GM21423 (cell line): Measurements from ENCODE around the gene TMPRSS7.

Experiments
- ATAC-seq: cut with Tn5 transposase; IDR thresholded peaks from one replicate; pipeline ENCODE4 v1.9.1; 2021; ENCODE audit warnings: mild to moderate bottlenecking, moderate library complexity; ENCODE audit not compliant: unreplicated experiment

The TMPRSS7 gene

GRCh38 chr3:112092496-112093179, 58.1 kb downstream of the TMPRSS7 start:
- ATAC-seq = peak; percentile 50

DNA sequence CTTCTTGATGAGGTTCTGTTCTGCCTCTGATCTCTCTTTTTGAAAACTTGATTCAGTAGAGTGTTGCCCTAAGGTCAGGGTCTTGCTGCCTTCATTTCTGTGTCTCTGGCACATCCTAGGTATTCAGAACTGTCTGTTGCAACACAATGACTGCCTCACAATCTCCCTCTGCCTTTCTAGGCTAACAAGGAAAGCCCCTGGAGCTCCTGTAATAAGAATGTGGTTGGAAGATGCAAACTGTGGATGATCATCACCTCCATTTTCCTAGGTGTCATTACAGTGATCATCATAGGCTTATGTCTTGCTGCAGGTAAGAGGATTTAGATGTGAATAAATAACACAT, 58.6 kb downstream of the TMPRSS7 start:
- ATAC-seq = no peak

GRCh38 chr3:112095731-112096130, 61.2 kb downstream of the TMPRSS7 start:
- ATAC-seq = no peak

- no peak for ATAC-seq
Observed at GRCh38 chr3:112096176-112096575, 61.6 kb downstream of the TMPRSS7 start.

GRCh38 chr3:112097378-112097777, 62.8 kb downstream of the TMPRSS7 start:
- ATAC-seq = no peak

GRCh38 chr3:112101916-112102315, 67.4 kb downstream of the TMPRSS7 start:
- no peak for ATAC-seq

- no peak for ATAC-seq
Observed at GRCh38 chr3:112104774-112105173, 70.2 kb downstream of the TMPRSS7 start.

DNA sequence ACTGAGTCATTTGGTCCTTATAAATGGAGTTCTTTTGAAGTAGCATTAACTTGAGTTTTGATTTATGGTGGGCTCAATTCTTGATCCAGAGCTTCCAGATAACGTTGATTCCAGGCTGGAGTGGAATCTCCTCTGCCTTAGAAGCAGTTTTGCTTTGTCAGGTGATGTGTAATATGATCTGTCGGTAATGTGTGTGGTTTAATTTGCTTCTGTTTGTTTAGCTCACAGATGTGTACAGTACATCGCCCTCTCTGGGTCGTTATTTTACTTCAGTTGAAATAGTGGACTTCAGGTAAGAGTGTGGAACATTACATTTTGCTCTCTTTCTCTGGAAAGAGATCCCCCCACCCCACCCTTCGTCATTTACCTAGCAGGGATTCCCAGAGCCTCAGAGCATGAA, 74.8 kb downstream of the TMPRSS7 start:
- ATAC-seq = no peak

DNA sequence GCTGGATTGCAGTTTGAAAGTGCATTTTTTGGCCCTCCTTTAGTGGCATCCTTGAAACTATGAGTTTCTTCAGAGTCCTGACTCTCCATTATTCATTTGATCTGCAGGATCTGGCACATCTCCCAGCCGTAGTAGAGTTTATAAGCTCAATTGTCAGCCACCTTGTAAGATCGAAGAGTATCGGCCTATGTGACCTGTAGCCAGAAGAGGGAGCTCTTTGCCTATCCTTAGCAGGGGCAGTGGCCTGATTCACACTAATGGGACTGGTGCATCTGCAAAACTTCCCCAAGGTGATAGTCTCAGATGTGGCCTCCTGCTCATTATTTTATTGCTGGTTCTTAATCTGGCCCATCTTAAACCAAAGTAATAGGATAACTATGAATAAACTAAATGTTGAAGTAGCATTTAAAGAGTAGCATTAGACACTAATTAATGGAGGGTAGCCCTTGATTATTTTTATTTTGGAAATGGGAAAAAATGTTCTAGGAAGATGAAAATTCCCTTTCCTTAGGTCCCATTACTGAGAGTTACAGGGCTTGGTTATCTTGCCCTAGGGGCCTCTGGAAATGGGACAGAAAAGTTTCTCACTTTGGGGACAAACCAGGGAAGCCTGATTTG, 77.4 kb downstream of the TMPRSS7 start:
- peak; percentile 52 for ATAC-seq

DNA sequence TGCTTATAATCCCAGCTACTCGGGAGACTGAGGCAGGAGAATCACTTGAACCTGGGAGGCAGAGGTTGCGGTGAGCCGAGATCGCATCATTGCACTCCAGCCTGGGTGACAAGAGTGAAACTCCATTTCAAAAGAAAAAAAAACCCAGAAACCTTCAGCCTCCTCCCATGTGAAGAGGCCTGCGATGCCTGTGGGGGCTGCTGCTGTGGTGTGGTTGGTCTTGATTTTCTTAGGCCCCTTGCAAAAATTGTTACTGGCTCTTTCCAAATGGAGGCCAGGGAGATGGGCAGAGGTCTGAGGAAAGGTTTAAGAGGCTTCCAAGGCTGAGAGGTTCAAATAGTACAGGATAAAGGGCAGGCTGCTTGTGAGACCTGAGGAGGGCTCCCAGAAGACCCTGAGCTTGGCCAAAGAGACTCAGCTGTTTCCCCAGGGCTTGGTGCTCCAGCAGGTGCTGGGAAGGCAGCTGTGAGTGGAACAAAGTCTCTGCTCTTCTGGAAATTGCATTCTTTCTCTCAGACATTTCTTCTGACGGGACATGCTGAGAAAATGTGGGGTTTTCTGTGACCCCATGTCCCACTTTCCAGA, 80.1 kb downstream of the TMPRSS7 start:
- ATAC-seq = no peak

DNA sequence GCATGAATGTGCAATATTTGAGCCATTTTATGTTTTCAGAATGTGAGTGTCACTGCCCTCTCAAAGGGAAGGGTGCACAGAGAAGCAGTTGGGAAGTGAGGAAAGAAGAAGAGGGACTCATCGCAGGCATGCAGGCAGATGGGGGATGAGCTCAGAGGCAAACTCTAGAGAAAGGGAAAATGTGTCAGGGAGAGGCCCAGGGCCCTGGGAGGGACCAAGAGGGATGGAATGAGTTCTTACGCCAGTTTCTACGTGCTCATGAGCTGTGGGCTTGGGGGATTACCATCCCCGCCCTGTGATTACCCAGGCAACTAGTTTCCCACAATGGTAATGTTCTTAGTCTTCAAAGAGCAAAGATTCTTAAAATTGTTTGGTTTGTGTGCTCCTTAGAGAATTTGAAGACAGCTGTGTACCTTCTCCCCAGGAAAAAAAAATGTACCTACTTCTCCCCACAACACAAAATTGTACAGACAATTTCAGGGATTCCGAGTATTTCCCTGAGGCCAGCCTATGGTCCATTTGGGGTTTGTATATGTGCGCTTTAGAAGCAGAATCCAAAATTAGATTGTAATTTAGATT, 80.7 kb downstream of the TMPRSS7 start:
- peak; percentile 37 for ATAC-seq

DNA sequence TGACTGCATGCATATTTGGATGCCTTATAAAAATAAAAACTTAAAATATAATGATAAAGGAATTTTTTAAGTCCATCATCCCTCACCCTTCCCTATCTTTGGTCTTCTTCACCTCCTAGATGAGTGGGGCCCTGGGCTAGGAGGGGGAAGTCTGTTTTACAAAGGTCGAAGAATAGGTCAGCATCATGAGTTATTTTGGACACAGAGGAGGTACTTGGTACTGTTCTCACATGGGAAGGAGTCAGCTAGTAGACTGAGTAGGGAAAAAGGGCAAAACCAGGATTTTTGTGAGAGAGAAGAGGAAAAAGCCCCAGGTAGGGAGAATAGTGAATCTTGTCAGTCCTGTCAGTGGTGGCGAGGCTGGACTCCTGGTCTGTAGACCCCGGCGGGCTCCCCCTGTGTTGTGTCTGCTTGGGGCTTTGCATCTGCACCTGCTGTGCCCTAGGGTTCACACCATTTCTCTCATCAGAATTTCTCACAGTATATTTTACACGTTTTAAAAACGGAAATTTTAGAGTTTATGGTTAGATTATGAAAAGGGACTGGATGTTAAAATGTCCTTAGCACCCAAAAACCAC, 81.4 kb downstream of the TMPRSS7 start:
- ATAC-seq = no peak

DNA sequence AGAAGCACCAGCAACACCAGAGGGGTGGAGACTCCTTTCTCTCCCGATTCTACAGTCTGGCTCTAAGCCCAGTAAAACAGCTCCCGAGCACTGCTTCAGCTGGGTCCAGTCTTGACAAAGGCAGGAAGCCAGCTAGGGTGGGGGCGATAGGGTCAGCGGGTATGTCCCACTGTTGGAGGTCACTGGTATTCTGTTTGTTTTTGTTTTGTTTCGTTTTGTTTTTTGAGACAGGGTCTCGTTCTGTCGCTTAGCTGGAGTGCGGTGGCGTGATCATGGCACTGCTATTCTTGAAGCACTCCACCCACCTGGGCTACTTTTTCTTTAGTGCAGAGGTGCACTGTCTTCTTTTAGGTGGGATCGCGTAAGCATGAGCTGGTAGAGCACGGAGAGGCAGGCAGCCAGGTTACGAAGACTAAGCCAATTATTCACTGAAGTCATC, 82.2 kb downstream of the TMPRSS7 start:
- no peak for ATAC-seq

DNA sequence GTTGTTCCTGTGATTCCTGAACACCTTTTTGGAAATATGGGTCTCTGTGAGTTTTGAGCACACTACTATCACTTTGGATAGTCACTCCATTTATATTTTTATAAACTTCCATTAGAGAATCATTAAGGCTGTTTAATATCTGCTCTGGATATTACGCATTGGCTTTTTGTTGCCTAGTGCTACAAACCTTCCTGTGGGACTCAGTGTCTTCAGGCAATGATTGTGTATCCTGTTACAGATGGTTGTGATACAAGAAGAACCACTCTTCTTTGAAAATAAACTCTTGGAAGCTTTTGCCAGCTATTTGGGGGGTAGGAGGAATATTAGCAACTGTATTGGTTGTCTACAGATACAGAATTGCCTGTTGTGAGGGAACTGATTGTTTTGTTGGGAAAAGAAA, 82.9 kb downstream of the TMPRSS7 start:
- no peak for ATAC-seq

DNA sequence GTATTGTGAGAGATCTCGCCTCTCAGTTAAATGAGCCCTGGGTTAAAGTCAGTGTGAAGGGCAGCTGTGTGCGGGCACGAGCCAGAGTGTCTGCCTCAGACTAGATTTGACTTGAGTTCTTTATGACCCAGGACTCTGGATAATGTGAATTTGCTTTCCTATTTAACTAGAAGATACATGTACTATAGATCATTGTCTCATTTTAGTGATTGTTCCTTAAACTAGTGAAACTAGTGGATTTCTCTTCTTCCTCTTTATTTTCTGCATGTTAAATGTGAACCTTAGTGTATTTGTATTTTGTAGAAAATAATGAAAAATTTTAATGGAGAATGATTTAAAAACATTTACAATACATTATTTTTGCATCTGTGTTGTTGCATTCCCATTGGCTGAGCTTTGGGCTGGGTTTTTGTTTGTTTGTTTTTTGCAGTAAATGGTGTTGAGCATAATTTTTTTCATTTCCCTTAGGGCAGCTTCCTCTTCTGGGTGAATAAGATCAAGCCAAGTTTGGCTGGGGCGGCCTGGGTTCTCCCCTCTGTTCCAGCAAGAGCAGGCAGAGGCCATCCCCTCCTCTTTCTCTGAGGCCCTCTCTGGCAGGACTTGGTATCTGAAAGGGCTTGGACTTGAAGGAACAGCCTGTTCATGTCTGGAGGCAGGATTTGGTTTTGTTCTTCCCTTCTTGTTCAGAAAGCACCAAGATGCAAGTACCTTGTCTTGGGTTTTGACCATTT, 83.5 kb downstream of the TMPRSS7 start:
- ATAC-seq = peak; percentile 22

GRCh38 chr3:112119962-112120836, 85.7 kb downstream of the TMPRSS7 start:
- ATAC-seq = no peak

- no peak for ATAC-seq
Observed at GRCh38 chr3:112121577-112122547, 87.3 kb downstream of the TMPRSS7 start.

DNA sequence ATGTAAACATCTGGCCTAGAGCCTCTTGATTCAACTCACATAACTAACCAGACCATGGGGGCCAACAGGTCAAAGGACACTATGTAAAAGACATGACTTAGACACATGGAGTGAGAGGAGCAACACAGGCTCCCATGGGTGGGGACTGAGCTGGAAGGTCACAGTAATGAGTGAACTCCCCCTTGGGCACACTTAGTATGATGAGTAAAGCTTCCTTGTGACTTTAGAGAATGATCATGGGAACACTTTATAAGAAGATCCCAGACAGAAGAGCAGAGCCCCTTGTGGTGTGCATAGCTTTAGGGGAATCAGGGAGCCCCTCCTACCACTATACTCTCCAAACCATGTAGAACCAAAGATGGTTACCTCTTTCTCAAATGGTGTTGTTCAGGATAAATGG, 88.3 kb downstream of the TMPRSS7 start:
- ATAC-seq = no peak

GRCh38 chr3:112123548-112123947, 89.0 kb downstream of the TMPRSS7 start:
- no peak for ATAC-seq
